Measurements from ENCODE around the gene MOSPD2. TPM values are rescaled to one million over a fixed set of nuclear protein-coding genes. Genes with fewer than 3 reads are reported as not detected.

Gene MOSPD2
- total RNA-seq, 4 donors from 2014 or later, result 10.2 to 15.6 (median 11.4) TPM

GRCh38 chrX:14939644-14940043 is 66.4 kb downstream of the MOSPD2 start:
- H3K4me1 ChIP-seq, result no peaks in the 10 kb centered on the region
- WGBS, 2 donors, result 82 to 86% methylated on average over 1 to 2 of the region's 2 CpGs
- H3K27me3 ChIP-seq, result no peaks in the 10 kb centered on the region
- no peaks in the 10 kb centered on the region for H3K9me3 ChIP-seq
- no peak for TF ChIP-seq CTCF (IDR thresholded peaks at IDR 0.05)
- TF ChIP-seq POLR2A (IDR thresholded peaks at IDR 0.05), result no peak
- H3K27ac ChIP-seq, result no peak overlapping the region
- H3K36me3 ChIP-seq, result no peaks in the 10 kb centered on the region
- intact Hi-C loops (cut with DNase I), result no loop called here
- no peak overlapping the region for H3K4me3 ChIP-seq
- DNase-seq, result no peak

GRCh38 chrX:14941301-14941700 is 68.1 kb downstream of the MOSPD2 start:
- no peaks in the 10 kb centered on the region for H3K9me3 ChIP-seq
- TF ChIP-seq CTCF (IDR thresholded peaks at IDR 0.05) (no peak), POLR2A (IDR thresholded peaks at IDR 0.05) (no peak)
- no peaks in the 10 kb centered on the region for H3K36me3 ChIP-seq
- no peaks in the 10 kb centered on the region for H3K27me3 ChIP-seq
- H3K4me1 ChIP-seq, result no peaks in the 10 kb centered on the region
- intact Hi-C loops (cut with DNase I), result no loop called here
- DNase-seq, result no peak
- H3K27ac ChIP-seq, result no peak overlapping the region
- 58 to 80% methylated on average over 3 of the region's 3 CpGs for WGBS, 2 donors
- H3K4me3 ChIP-seq, result no peak overlapping the region

GRCh38 chrX:14942341-14942740 is 69.1 kb downstream of the MOSPD2 start:
- H3K27ac ChIP-seq, result no peak overlapping the region
- intact Hi-C loops (cut with DNase I), result no loop called here
- no peak overlapping the region for H3K4me3 ChIP-seq
- H3K27me3 ChIP-seq, result no peaks in the 10 kb centered on the region
- no peaks in the 10 kb centered on the region for H3K4me1 ChIP-seq
- WGBS, 2 donors, result 73 to 77% methylated on average over 3 of the region's 3 CpGs
- H3K36me3 ChIP-seq, result no peaks in the 10 kb centered on the region
- TF ChIP-seq POLR2A (IDR thresholded peaks at IDR 0.05) (no peak), CTCF (IDR thresholded peaks at IDR 0.05) (no peak)
- no peaks in the 10 kb centered on the region for H3K9me3 ChIP-seq
- no peak for DNase-seq

- TF ChIP-seq POLR2A (IDR thresholded peaks at IDR 0.05) (no peak), CTCF (IDR thresholded peaks at IDR 0.05) (no peak)
- Histone ChIP-seq H3K9me3 (no peaks in the 10 kb centered on the region), H3K27ac (no peak overlapping the region), H3K36me3 (no peaks in the 10 kb centered on the region), H3K4me1 (no peaks in the 10 kb centered on the region), H3K27me3 (no peaks in the 10 kb centered on the region), H3K4me3 (no peak overlapping the region)
- no peak for DNase-seq
- intact Hi-C loops (cut with DNase I), result no loop called here
- 64 to 71% methylated on average over 2 of the region's 2 CpGs for WGBS, 2 donors
Measured at GRCh38 chrX:14943962-14944361, 70.7 kb downstream of the MOSPD2 start.

GRCh38 chrX:14946606-14947155 is 73.5 kb downstream of the MOSPD2 start:
- 78 to 100% methylated on average over 4 to 5 of the region's 5 CpGs for WGBS, 2 donors
- intact Hi-C loops (cut with DNase I), result no loop called here
- DNase-seq, result no peak

More at GRCh38 chrX:14946606-14947155, 73.5 kb downstream of the MOSPD2 start:
- H3K9me3 ChIP-seq, result no peaks in the 10 kb centered on the region
- TF ChIP-seq POLR2A (IDR thresholded peaks at IDR 0.05) (no peak), CTCF (IDR thresholded peaks at IDR 0.05) (no peak)
- no peak overlapping the region for H3K27ac ChIP-seq
- H3K36me3 ChIP-seq, result no peaks in the 10 kb centered on the region
- H3K4me3 ChIP-seq, result no peak overlapping the region
- no peaks in the 10 kb centered on the region for H3K27me3 ChIP-seq
- H3K4me1 ChIP-seq, result no peaks in the 10 kb centered on the region

Data from esophagus squamous epithelium (tissue), 5 donors.